ENCODE results near the gene BHLHE41.

The BHLHE41 gene

GRCh38 chr12:26133521-26133920 lies 8.7 kb upstream of the BHLHE41 start:
- peaks cover 6% of the 10 kb centered on the region for H3K4me1 Mint-ChIP-seq
- TF ChIP-seq CTCF (IDR thresholded peaks at IDR 0.05), result no peak
- H3K36me3 Mint-ChIP-seq (ENCODE audit: low read depth), result no peaks in the 10 kb centered on the region
- no peak for DNase-seq
- H3K4me3 Mint-ChIP-seq, result no peak overlapping the region
- no peak overlapping the region for H3K27ac Mint-ChIP-seq
- H3K9me3 Mint-ChIP-seq, result no peaks in the 10 kb centered on the region
- H3K27me3 Mint-ChIP-seq (ENCODE audit: low read depth, poor library complexity), result peaks cover 60% of the 10 kb centered on the region

GRCh38 chr12:26132866-26133265 lies 8.0 kb upstream of the BHLHE41 start:
- no peak for DNase-seq
- Mint-ChIP-seq H3K4me3 (no peak overlapping the region), H3K27me3 (ENCODE audit: low read depth, poor library complexity) (peaks cover 66% of the 10 kb centered on the region), H3K4me1 (peaks cover 6% of the 10 kb centered on the region), H3K27ac (no peak overlapping the region), H3K9me3 (no peaks in the 10 kb centered on the region), H3K36me3 (ENCODE audit: low read depth) (no peaks in the 10 kb centered on the region)
- no peak for TF ChIP-seq CTCF (IDR thresholded peaks at IDR 0.05)

- H3K9me3 Mint-ChIP-seq, result no peaks in the 10 kb centered on the region
- no peaks in the 10 kb centered on the region for H3K36me3 Mint-ChIP-seq (ENCODE audit: low read depth)
- peaks cover 76% of the 10 kb centered on the region for H3K27me3 Mint-ChIP-seq (ENCODE audit: low read depth, poor library complexity)
- H3K4me1 Mint-ChIP-seq, result peaks cover 14% of the 10 kb centered on the region
- H3K4me3 Mint-ChIP-seq, result no peak overlapping the region
- no peak overlapping the region for H3K27ac Mint-ChIP-seq
- TF ChIP-seq CTCF (IDR thresholded peaks at IDR 0.05), result no peak
- DNase-seq, result no peak
These were observed 7.1 kb upstream of the BHLHE41 start for GRCh38 chr12:26131936-26132335.

- Mint-ChIP-seq H3K36me3 (ENCODE audit: low read depth) (no peaks in the 10 kb centered on the region), H3K9me3 (no peaks in the 10 kb centered on the region), H3K4me1 (peaks cover 18% of the 10 kb centered on the region), H3K27ac (no peak overlapping the region), H3K27me3 (ENCODE audit: low read depth, poor library complexity) (peaks cover 85% of the 10 kb centered on the region), H3K4me3 (no peak overlapping the region)
- DNase-seq, result no peak
- no peak for TF ChIP-seq CTCF (IDR thresholded peaks at IDR 0.05)
These were observed 5.9 kb upstream of the BHLHE41 start for GRCh38 chr12:26130728-26131127.

- H3K9me3 Mint-ChIP-seq, result no peaks in the 10 kb centered on the region
- no peaks in the 10 kb centered on the region for H3K36me3 Mint-ChIP-seq (ENCODE audit: low read depth)
- no peak overlapping the region for H3K27ac Mint-ChIP-seq
- peaks cover 35% of the 10 kb centered on the region for H3K4me1 Mint-ChIP-seq
- H3K4me3 Mint-ChIP-seq, result no peak overlapping the region
- DNase-seq, result no peak
- H3K27me3 Mint-ChIP-seq (ENCODE audit: low read depth, poor library complexity), result peaks cover 90% of the 10 kb centered on the region
- TF ChIP-seq CTCF (IDR thresholded peaks at IDR 0.05), result no peak
These were observed 3.3 kb upstream of the BHLHE41 start for GRCh38 chr12:26128168-26128567.

- H3K4me3 Mint-ChIP-seq, result peak overlapping the region; percentile 73
- TF ChIP-seq CTCF (IDR thresholded peaks at IDR 0.05), result no peak
- H3K4me1 Mint-ChIP-seq, result peaks cover 40% of the 10 kb centered on the region
- peaks cover 92% of the 10 kb centered on the region for H3K27me3 Mint-ChIP-seq (ENCODE audit: low read depth, poor library complexity)
- no peak for DNase-seq
- H3K36me3 Mint-ChIP-seq (ENCODE audit: low read depth), result no peaks in the 10 kb centered on the region
- no peak overlapping the region for H3K27ac Mint-ChIP-seq
- H3K9me3 Mint-ChIP-seq, result no peaks in the 10 kb centered on the region
These were observed 2.6 kb upstream of the BHLHE41 start for GRCh38 chr12:26127404-26127803.
